ENCODE measurements around the gene KNSTRN. TPM values are rescaled to one million over a fixed set of nuclear protein-coding genes. Genes with fewer than 3 reads are reported as not detected.

The KNSTRN gene
- total RNA-seq (2021) (85.2 and 95.6 TPM in 2 replicates), Bru-seq, nascent RNA (percentile 91 among the genes with signal in this experiment), BruChase-seq, experiment 1, labeled RNA remaining after a 2-hour chase (percentile 89 among the genes with signal in this experiment), BruChase-seq, experiment 2, labeled RNA remaining after a 6-hour chase (percentile 91 among the genes with signal in this experiment)
- long read RNA-seq, transcript KNSTRN-212 (9 exons, 1,598 nt): minor isoform, 6 of 131 reads
- long read RNA-seq, transcript KNSTRN-201 (9 exons, 1,714 nt): major isoform, 99 of 131 reads
- long read RNA-seq, partial matches to known transcripts: 15 of 131 reads
- long read RNA-seq, other reads (novel, unspliced or antisense): 10 of 131 reads

GRCh38 chr15:40382580-40383456 lies at the start of gene KNSTRN:
KNSTRN (plus strand) TSS chr15:40382721; CDS start chr15:40382836, 115 bp downstream.
- Histone ChIP-seq H3K4me1 (replicated peaks; ENCODE audit: insufficient read depth) (peaks cover 50% of the 10 kb centered on the region), H3K4me2 (peak within 1 kb of the TSS; percentile 91), H3K9me2 (ENCODE audit: insufficient read depth) (no peaks in the 10 kb centered on the region; the same call in 1 of the 2 replicates), H3F3A (ENCODE audit: insufficient read depth, low read depth) (peaks cover 35% of the 10 kb centered on the region), H3K79me2 (ENCODE audit: low read depth) (peaks cover 32% of the 10 kb centered on the region), H3K4me3 (peak within 1 kb of the TSS; percentile 76), H2AFZ (peak within 1 kb of the TSS; percentile 89), H3K27ac (peak within 1 kb of the TSS; percentile 45), H3K27me3 (ENCODE audit: insufficient read depth, low read depth) (no peaks in the 10 kb centered on the region), H3K9me3 (ENCODE audit: insufficient read depth, low read depth) (no peaks in the 10 kb centered on the region), H3K36me3 (ENCODE audit: low read depth) (0 out of 2 replicates have a peak, but pooled peaks cover 4% of the 10 kb centered on the region), H4K20me1 (ENCODE audit: insufficient read depth) (no peaks in the 10 kb centered on the region)
- ChIA-PET POLR2A (ENCODE audit: unreplicated experiment) (interaction anchor here (0.6 to 0.7 kb wide), 2 partner anchors 22 to 57 kb away, joined by 3 to 4 read pairs; no protein-coding TSS in a partner anchor), CTCF (interaction anchor here (1.0 kb wide), 1 partner anchor 45 kb away, joined by 3 read pairs; no protein-coding TSS in a partner anchor)
- BruUV-seq (replicated peaks): TSS peak; percentile 60
- DNase-seq: peak; percentile 78 to 87
- intact Hi-C loops (cut with micrococcal nuclease; ENCODE audit: unreplicated experiment): loop anchor here (5.0 kb wide), 1 partner anchor 39 kb away; no protein-coding TSS in a partner anchor
- TF ChIP-seq EZH2 (IDR thresholded peaks at IDR 0.05; ENCODE audit: low read depth): no peak
- no peak for TF ChIP-seq CTCF (conservative IDR thresholded peaks at IDR 0.05)

- H3K9me3 ChIP-seq (ENCODE audit: insufficient read depth, low read depth): no peaks in the 10 kb centered on the region
- H2AFZ ChIP-seq: no peak overlapping the region
- ChIA-PET CTCF (no interaction called here), POLR2A (ENCODE audit: unreplicated experiment) (interaction anchor here (0.7 kb wide), 1 partner anchor 551 kb away, joined by 5 read pairs; no protein-coding TSS in a partner anchor)
- intact Hi-C loops (cut with micrococcal nuclease; ENCODE audit: unreplicated experiment): no loop called here
- no peak overlapping the region for H3K27ac ChIP-seq
- no peak overlapping the region for H3K4me2 ChIP-seq
- TF ChIP-seq CTCF (conservative IDR thresholded peaks at IDR 0.05) (no peak), EZH2 (IDR thresholded peaks at IDR 0.05; ENCODE audit: low read depth) (no peak)
- H3F3A ChIP-seq (ENCODE audit: insufficient read depth, low read depth): peaks cover 89% of the 10 kb centered on the region
- BruUV-seq (replicated peaks): no TSS peak
- H4K20me1 ChIP-seq (ENCODE audit: insufficient read depth): 0 out of 2 replicates have a peak, but pooled peaks cover 3% of the 10 kb centered on the region
- no peak overlapping the region for H3K4me3 ChIP-seq
- H3K79me2 ChIP-seq (ENCODE audit: low read depth): peaks cover 31% of the 10 kb centered on the region
- H3K27me3 ChIP-seq (ENCODE audit: insufficient read depth, low read depth): no peaks in the 10 kb centered on the region
- no peak for DNase-seq
- H3K9me2 ChIP-seq (ENCODE audit: insufficient read depth): no peaks in the 10 kb centered on the region
- peaks cover 14% of the 10 kb centered on the region; the same call in 1 of the 2 replicates for H3K36me3 ChIP-seq (ENCODE audit: low read depth)
- H3K4me1 ChIP-seq (replicated peaks; ENCODE audit: insufficient read depth): peaks cover 31% of the 10 kb centered on the region
These were observed 48.5 kb upstream of the KNSTRN start for GRCh38 chr15:40333922-40334492.

GRCh38 chr15:40334541-40334940 lies 48.0 kb upstream of the KNSTRN start:
- peaks cover 36% of the 10 kb centered on the region for H3K79me2 ChIP-seq (ENCODE audit: low read depth)
- no peak for TF ChIP-seq CTCF (conservative IDR thresholded peaks at IDR 0.05)
- TF ChIP-seq EZH2 (IDR thresholded peaks at IDR 0.05; ENCODE audit: low read depth): no peak
- no peak overlapping the region for H3K4me2 ChIP-seq
- no peaks in the 10 kb centered on the region for H3K9me2 ChIP-seq (ENCODE audit: insufficient read depth)
- POLR2A ChIA-PET (ENCODE audit: unreplicated experiment): interaction anchor here (0.7 kb wide), 1 partner anchor 551 kb away, joined by 5 read pairs; no protein-coding TSS in a partner anchor
- no peaks in the 10 kb centered on the region for H3K9me3 ChIP-seq (ENCODE audit: insufficient read depth, low read depth)
- no peaks in the 10 kb centered on the region for H3K27me3 ChIP-seq (ENCODE audit: insufficient read depth, low read depth)
- no peak overlapping the region for H3K27ac ChIP-seq
- BruUV-seq (replicated peaks): no TSS peak
- CTCF ChIA-PET: no interaction called here
- peaks cover 31% of the 10 kb centered on the region for H3K4me1 ChIP-seq (replicated peaks; ENCODE audit: insufficient read depth)
- H3K36me3 ChIP-seq (ENCODE audit: low read depth): peaks cover 14% of the 10 kb centered on the region; the same call in 1 of the 2 replicates
- peaks cover 88% of the 10 kb centered on the region for H3F3A ChIP-seq (ENCODE audit: insufficient read depth, low read depth)
- no peak overlapping the region for H2AFZ ChIP-seq
- no peak overlapping the region for H3K4me3 ChIP-seq
- intact Hi-C loops (cut with micrococcal nuclease; ENCODE audit: unreplicated experiment): no loop called here
- H4K20me1 ChIP-seq (ENCODE audit: insufficient read depth): 0 out of 2 replicates have a peak, but pooled peaks cover 3% of the 10 kb centered on the region
- DNase-seq: no peak
